Islet of Langerhans (tissue), 1 donor: ENCODE measurements around the gene WFIKKN2.

ENCODE experiments used
- FAIRE-seq: peaks from one replicate; lab custom pipeline; 2011; peaks lifted over from hg19 to GRCh38; lab: Jason Lieb, UNC

The WFIKKN2 gene

DNA sequence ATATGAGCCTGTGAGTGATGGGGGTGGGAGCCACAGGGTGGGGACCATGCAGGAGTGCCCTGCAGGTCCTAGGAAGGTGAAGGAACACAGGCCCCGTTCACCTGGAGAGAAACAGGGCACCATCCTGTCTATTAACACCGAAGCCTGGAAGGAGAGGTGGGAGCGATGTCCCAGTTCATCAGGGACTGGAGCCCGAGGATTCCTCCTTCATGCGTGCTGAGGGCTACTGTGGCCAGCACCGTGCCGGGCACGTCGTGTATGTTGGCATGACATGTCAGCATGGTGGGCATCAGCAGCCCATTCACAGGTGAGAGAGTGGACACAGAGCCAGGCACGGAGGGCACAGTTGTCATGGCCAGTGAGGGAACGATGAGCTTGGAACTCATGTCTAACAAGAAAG, 1.4 kb downstream of the WFIKKN2 start:
- no peak for FAIRE-seq

DNA sequence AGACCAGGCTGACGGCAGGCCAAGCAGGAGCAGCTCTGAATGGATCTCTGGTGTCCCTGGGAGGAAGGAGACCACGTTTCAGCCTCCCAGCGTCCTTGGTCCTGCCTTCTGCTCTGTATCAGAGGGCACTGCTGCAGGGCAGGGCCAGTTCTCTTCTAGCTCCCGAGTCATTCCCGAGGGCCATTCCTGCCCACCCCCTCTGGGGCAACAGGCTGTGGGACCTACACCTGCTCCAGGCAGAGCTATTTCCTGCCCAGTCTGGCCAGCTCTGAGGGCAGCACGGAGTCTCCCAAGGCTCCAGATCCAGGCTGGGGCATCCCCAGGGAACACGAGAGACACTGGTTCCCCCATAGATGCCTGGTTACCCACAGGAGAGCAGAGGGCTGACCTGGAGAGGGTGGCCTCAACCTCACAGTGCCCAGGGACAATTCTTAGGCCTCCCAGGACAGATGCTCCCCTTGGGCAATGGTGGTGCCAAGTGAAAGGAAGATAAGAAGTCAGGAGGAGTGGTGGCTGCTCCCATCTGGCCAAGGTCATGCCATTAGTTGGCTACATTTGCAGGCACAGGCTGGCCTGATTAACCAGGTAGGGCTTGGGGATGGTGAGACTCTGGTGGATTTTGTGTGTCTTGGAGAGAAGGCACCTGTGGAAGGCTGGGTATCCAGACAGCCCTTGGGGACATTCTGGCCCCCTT, 2.0 kb downstream of the WFIKKN2 start:
- no peak for FAIRE-seq

DNA sequence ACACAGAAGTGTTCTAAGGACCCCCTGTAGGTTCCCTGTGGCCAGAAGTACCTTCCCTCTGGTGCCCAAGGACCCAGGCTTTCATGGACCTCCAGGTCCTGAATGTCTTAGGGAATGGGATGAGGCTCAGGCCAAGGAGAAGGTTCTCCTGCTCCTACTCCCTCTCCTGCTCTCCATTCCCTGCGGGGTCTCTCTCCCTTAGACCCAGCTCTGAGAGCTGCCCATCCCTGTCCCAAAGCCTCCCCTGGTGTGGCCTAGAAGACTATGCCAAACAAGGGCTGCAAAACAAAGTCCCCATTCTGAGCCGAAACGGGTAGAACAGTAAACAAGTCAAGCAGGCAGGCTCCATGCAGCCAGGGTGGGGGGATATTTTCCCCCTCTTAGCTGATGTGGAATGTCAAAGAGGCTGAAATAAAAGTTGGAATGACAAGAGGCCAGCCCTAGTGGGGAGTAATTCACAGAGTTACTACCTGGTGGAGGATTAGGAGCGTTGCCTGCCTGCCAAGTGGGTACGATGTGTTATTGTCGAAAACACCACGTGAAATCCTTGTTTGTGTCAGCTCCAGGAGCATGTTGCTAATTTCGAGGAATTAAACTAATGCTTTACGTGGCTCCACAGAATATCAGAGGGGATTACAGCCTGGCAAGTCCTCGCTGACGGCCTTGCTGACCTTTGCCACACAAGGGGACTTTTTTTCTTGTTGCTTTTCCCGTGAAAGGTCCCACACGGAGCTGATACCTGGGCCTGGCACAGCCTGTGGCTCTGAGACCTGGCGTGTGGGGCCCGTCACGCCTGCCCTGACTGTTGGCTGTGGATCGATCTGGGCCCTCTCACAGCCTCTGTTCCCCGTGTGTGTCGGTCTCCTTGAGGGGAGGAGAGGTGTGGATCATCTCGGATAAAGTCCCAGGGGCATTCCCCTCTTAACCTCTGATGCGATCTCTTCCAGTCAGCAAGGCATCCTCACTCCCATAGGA, 2.9 kb downstream of the WFIKKN2 start:
- FAIRE-seq = no peak

DNA sequence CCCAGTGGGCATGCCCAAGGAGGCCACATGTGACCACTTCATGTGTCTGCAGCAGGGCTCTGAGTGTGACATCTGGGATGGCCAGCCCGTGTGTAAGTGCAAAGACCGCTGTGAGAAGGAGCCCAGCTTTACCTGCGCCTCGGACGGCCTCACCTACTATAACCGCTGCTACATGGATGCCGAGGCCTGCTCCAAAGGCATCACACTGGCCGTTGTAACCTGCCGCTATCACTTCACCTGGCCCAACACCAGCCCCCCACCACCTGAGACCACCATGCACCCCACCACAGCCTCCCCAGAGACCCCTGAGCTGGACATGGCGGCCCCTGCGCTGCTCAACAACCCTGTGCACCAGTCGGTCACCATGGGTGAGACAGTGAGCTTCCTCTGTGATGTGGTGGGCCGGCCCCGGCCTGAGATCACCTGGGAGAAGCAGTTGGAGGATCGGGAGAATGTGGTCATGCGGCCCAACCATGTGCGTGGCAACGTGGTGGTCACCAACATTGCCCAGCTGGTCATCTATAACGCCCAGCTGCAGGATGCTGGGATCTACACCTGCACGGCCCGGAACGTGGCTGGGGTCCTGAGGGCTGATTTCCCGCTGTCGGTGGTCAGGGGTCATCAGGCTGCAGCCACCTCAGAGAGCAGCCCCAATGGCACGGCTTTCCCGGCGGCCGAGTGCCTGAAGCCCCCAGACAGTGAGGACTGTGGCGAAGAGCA, 4.4 kb downstream of the WFIKKN2 start:
- FAIRE-seq = no peak

DNA sequence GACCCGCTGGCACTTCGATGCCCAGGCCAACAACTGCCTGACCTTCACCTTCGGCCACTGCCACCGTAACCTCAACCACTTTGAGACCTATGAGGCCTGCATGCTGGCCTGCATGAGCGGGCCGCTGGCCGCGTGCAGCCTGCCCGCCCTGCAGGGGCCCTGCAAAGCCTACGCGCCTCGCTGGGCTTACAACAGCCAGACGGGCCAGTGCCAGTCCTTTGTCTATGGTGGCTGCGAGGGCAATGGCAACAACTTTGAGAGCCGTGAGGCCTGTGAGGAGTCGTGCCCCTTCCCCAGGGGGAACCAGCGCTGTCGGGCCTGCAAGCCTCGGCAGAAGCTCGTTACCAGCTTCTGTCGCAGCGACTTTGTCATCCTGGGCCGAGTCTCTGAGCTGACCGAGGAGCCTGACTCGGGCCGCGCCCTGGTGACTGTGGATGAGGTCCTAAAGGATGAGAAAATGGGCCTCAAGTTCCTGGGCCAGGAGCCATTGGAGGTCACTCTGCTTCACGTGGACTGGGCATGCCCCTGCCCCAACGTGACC, 5.0 kb downstream of the WFIKKN2 start:
- FAIRE-seq = no peak

DNA sequence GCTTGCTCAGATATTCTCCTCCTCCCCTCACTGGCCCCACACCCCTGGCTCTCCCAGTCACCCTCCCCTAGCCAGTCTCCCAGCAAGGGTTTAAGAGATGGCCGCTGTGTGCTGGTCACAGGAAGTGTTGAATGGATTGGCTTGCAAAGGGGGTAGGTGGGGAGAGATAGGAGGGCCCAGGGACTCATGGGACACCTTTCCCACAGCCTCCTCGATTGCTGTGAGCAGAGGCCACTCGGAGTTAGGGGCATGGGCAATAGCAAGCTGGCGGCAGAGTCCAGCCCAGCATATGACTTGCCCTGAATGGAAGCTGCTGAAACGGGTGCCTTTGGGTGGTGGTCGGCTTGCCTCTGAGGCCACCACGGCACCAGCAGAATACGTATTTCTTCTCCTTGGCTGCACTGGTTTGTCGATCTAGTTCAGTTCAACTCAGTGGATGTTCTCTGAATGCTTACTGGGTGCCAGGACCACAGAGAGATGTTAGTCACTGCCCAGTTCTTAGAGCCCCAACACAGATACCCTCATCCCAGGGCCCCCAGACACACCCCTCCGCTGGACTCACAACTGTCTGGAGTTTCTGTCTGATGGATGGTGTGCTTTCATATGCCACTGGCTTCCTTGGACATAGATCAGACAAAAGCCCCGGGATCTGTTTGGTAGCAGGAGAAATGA, 6.0 kb downstream of the WFIKKN2 start:
- no peak for FAIRE-seq

DNA sequence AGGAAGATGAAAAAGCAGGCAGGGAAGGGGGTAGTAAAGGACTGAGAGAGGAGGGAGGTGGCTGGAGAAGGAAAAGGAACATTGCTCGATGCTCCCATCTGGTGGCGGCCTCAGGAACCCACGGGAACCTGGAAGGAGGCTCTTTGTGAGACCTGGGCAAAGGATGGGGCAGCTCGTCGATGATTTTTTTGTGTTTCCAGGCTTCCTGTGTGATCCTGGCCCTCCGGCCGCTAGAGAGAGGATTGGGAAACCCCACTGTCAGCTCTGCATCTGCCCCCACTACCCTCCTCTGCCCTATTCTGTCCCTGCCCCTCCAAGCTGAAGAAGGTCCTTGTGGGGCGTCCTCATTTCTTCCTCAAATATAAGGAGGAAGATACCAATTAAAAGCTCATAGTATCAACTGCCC, 6.6 kb downstream of the WFIKKN2 start:
- no peak for FAIRE-seq

DNA sequence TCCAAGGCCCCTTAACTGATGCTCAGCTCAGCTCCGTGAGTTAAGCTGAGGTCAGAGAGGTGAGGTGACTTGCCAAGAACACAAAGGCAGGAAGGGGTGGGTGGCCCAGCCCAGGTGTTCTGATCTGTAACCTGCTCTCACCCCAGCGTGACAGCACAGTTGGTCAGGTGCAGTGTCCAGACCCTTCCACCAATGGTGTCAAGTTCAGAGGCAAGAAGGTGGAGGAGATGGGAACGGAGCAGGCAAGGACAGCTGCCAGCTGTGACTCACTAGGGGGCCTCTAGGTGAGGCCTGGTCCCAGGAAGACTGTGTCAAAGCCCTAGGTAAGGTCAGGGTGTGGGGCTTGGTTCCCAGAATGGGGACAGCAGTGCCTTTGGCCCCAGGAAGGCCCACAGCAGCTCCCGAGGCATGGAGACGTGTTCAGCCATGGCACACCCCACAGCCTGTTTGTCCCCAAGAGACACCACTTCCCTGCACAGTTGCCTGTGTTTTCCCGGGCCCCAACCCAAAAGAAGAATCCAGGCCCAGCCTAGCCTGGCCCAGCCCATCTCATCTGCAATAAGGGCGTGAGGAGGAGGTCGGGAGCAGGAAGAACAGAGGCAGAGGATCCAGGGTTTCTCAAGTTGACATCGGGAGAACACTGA, 7.2 kb downstream of the WFIKKN2 start:
- FAIRE-seq = no peak

DNA sequence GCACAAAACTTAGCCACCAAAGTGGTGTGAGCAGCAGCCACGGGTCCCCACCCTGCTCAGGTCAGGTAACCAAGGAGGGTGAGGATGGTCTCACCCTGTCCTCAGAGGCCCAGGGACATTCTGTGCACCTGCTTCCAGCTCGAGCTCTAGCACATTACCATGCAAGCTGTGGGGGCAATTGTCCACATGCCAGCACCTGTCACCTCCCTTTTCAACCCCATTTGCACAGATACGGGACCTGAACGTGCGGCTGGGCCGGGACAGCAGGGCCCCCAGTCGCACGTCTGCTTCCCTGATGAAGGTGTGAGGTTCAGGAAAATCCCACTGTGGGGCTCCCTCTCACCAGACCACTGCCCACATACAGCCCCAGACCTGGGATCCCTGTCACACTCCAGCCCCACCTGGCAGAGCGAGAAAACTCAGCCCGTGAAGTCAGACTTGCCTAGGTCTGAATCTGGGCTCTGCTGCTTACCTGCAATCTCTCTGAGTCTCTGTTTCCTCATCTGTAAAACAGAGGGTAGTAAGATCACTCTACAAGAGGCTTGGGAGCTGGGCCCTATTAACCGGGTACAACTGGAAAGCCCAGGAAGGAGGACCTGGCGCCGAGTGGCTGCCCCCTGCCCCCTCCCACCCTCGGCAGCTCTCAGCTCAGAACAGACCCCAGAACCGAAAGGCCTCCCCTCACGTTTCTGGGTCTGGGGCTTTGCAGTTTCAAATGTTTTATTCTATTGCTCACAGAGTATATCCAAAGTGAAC, 7.9 kb downstream of the WFIKKN2 start:
- no peak for FAIRE-seq

DNA sequence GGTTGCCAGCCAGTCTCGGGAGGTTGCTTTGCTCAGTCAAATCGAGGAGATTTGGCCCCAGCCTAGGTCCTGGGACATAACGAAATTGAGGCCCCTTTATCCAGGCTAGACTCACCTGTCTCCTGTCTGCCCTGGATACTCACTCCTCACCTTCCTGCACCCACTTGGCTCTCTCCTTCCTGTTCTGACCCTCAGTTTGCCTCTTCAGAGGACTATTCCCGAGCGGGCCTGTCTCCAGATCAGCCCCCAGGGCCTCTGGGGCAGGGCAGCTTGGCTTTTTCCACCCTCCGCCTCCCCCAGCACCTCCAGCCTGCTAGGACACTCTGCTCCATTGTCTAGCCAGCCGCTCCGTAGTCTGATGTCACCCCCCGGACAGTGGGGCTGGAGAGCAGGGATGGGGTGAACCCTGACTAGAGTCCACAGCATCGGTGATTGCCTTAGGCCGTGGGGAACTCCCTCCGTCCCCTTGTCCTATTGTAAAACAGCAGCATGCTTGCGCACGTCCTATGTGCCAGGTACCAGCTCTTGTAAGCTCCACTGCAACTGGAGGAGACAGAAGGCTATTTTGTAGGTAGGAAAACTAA, 8.8 kb downstream of the WFIKKN2 start:
- FAIRE-seq = no peak

DNA sequence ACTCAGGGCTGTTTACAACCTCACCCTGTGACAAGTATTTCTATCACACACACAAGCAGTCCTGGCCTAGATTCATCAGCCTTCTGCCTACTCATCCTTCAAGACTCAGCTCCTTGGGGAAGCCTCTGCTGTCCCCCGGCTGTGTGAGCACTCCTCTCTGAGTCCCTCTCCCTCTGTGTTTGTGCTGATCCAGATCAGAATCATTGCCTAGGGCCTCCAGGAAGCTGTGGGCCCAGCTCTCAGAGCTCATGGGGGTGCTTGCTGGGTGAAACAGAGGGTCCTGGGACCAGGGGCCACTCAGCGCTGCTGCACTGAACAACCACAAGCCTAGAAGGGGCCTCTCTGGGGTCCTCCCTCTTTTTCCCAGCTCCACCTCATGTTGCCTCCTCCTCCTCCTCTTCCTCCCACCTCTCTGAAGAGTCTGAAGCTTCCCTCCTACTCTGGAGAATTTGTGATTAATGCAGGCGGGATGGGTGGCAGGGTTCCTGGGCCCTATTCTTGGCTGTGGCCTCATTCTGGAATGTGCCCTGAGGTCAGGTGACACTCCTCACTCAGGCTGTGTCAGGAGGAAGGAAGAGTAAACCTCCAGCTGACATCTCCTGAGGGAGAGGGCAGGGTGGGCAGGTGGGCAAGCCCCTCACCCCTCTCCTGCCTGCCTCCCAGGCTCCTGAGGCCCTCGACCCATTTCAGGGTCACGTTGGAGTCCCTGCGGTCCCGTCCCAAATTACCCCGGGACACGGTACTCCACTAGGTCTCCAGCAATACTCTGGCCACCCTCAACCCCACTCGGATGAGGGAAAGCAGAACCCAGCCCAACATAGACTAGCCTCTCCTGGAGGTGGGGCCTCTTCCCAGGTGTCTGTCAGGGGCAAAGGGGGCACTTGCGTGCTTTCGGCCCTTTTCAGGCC, 10.1 kb downstream of the WFIKKN2 start:
- FAIRE-seq = no peak

DNA sequence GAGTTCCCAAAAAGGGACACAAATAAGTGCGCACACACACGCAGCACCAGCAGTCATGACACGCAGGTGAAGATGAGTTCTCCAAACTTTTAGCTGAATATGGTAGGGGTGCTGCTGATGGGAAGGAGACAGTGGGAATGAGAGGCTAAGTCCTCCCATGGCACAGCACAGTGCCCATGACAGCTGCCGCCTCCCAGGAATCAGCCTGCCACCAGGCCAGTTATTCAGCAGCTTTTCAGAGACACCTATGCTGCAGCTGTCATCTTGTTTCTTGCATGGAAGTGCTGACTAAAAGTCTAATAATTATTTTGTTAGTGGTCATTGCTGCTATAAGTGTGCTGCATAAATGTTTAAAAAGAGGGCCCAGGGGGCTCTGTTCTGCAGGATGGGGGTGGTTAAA, 12.2 kb downstream of the WFIKKN2 start:
- FAIRE-seq = no peak

DNA sequence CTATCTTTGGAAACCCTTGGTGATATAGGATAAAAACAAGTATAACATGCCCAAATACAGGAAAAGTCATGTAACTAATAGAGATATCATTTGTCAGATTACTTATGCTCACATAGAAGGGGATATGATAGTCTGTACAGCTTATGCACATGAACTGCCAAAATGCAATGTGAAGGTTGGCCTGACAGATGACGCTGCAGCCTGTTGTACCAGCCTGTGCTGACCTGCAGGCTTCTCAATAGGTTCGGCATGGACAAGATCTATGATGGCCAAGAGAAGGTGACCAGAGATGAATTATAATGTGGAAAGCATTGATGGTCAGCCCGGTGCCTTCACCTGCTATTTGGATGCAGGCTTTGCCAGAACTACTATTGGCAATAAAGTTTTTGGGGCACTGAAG, 12.7 kb downstream of the WFIKKN2 start:
- no peak for FAIRE-seq

DNA sequence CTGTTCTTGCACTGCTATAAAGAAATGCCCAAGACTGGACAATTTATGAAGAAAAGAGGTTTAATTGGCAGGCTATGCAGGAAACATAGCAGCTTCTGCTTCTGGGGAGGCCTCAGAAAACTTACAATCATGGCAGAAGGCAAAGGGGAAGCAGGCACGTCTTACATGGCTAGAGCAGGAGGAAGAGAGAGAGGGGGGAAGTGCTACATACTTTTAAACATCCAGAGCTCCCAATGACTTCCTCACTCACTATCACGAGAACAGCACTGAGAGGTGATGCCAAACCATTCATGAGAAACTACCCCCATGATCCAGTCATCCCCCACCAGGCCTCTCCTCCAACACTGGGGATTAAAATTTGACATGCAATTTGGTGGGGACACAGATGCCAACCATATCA, 13.3 kb downstream of the WFIKKN2 start:
- no peak for FAIRE-seq

DNA sequence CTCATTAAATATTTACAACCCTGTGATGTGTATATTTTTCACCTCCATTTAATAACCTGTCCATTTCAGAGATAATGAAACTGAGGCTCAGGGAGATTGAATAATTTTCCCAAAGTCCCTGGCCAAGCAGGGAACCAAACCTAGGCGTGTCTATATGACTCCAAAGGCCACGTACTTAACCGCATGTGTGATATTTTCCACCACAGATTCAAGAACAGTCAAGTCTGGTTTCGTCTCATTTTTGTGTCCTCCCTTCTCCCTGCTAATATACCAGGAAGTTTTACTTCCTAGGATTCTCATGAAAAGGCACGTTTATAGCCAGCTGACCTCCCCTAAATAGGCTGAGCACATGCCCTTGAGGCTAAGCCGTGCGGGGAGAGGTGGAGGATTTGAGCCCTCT, 15.3 kb downstream of the WFIKKN2 start:
- FAIRE-seq = no peak

DNA sequence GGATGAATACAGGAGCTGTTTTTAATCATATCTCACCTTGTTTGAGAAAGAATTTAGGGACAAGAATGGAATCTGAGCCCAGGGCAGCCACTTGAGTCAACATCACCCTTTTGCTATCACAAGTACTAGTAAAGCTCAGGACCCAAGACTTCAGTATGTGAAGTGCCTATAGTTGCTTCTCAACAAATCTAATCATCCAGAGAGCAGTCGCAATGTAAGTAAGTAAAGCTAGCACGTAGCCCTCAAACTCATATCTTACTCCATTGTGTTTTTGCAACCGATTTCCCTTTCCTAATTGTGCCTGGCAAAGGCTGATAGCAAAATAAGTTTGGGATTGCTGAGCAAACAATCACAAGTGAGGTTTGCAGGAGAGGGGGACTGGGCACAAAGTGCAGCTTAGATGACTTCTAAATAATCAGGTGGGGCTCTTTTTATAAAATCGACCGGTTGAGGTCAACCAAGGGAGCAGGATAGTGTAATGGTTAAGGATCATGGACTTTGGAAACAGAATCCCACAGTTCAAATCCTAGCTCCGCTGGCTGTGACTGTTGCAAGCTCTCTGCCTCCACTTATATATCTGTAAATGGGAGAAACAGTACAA, 17.7 kb downstream of the WFIKKN2 start:
- no peak for FAIRE-seq

DNA sequence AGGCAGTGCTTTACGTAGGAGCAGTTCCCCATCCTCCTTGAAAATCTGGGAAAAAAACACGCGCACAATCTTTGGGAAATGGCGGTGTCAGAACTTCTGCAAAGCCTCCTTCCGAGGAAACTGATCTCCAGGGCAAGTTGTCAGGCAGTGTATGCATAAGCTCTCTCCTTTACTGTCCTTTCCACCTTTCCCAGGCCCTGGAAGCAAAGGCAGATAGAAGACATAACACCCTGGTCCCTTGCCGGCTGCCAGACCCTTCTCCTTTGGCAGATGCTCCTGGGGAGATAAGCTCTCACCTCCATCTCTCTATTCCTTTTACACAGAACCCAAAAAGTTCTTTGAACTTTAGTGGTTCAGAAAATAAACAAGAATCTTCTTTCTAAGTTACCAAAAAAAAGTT, 18.4 kb downstream of the WFIKKN2 start:
- no peak for FAIRE-seq

DNA sequence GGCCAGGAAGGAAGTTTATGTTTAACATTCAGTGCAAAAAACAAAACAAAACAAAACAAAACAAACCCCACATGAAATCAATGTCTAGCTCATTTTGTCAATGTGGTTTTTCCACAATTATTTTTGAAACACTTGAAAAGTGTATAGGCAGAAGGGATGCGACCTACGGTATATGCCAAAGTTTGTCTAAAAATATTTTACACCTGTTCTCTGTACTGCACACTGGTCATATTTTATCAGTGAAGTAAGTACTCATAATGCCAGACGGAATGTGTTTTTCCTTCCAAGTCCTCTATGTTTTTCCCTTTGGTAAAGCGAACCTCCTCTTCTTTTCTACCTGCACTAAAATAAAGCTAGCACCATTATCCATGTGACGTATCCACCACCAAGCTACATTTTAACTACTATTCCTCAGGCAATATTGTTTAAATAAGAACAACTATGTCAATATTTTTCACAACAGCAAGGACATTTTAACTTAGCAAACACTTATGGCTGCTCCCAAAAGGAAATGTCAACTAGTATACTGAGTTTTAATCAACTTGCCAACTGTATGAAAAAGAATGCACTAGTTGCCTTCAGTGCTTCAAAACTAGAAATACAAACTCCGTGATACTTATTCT, 20.4 kb downstream of the WFIKKN2 start:
- peak; percentile 75 for FAIRE-seq
